ACHN (cell line): ENCODE data around the gene CST7.

Source experiments
- DNase-seq: peaks from one replicate; pipeline ENCODE4 v3.0.0-alpha.2; 2015
- in situ Hi-C: cut with HindIII; loops from 2 replicates; pipeline ENCODE4 v1.10.0; 2017; ENCODE audit warnings: low sequenced_read_pairs, low pct_ligation_motif_present, low pct_unique_long_range_greater_than_20kb

Gene CST7

GRCh38 chr20:24977336-24977735, 28.3 kb downstream of the CST7 start:
- in situ Hi-C loops, result no loop called here
- no peak for DNase-seq

GRCh38 chr20:24977797-24978196, 28.7 kb downstream of the CST7 start:
- in situ Hi-C loops, result no loop called here
- no peak for DNase-seq

- no peak for DNase-seq
- in situ Hi-C loops, result no loop called here
These were observed 29.4 kb downstream of the CST7 start for GRCh38 chr20:24978513-24978912.

- no peak for DNase-seq
- in situ Hi-C loops, result no loop called here
These were observed 30.2 kb downstream of the CST7 start for GRCh38 chr20:24979036-24979960.

GRCh38 chr20:24980291-24981053, 31.4 kb downstream of the CST7 start:
- DNase-seq, result no peak

GRCh38 chr20:24981282-24981681, 32.2 kb downstream of the CST7 start:
- in situ Hi-C loops, result no loop called here
- no peak for DNase-seq

More at GRCh38 chr20:24980291-24981053, 31.4 kb downstream of the CST7 start:
- in situ Hi-C loops, result no loop called here

- in situ Hi-C loops, result no loop called here
- no peak for DNase-seq
These were observed 32.7 kb downstream of the CST7 start for GRCh38 chr20:24981790-24982189.

- no peak for DNase-seq
- in situ Hi-C loops, result no loop called here
These were observed 34.8 kb downstream of the CST7 start for GRCh38 chr20:24983896-24984295.

DNA sequence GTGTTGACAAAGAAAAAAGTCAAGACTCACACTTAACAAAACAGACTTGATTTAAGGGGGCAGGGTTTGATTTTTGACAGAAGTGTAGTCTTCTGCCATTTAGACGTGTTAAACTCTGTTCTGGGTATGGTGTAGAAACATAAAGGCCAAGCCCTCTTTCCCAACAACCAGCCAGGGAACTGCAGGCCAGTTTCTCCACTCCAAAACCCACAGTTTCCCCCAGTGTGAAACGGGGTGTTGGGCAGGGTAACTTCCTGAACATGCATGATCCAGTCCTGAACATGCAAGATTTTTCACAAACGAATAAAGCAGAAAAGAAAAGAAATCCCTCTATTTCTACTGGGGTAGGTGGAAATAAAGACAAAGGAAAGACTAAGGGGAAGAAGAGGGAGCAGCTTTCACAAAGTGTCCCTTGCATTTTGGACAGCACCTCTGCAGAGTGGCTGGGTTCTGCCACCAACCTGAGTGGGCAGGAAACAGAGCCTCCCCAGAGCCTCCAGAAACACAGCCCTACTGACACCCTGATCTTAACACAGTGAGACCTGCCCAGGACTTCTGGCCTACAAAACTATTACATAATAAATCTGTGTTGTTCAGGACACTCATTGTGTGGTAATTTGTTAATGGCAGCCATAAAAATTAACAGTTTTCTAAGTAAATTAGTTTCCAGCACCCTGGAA, 36.0 kb downstream of the CST7 start:
- in situ Hi-C loops, result no loop called here

DNA sequence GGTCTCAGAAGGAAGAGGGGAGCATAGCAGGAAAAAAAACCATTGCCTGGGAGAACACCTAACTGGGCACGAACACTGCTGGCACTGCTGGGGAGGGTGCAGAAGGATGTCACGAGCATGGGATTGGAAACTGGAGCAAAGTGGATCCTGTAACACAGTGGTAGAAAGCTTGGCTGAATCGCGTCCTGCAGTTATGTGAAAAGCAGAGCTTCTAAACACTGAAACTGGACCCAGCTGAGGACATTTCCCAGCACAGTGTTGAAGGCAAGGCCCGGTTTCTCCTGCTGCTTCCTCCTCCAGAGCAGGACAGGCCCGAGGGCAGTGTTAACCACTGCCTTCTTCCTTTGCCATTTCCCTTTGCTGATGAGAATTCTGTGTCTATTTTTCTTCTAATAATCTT, 36.7 kb downstream of the CST7 start:
- in situ Hi-C loops, result no loop called here
- DNase-seq, result no peak

More for the DNA sequence above, 36.0 kb downstream of the CST7 start:
- DNase-seq, result no peak

- no peak for DNase-seq
- in situ Hi-C loops, result no loop called here
These were observed 37.5 kb downstream of the CST7 start for GRCh38 chr20:24986436-24987015.

DNA sequence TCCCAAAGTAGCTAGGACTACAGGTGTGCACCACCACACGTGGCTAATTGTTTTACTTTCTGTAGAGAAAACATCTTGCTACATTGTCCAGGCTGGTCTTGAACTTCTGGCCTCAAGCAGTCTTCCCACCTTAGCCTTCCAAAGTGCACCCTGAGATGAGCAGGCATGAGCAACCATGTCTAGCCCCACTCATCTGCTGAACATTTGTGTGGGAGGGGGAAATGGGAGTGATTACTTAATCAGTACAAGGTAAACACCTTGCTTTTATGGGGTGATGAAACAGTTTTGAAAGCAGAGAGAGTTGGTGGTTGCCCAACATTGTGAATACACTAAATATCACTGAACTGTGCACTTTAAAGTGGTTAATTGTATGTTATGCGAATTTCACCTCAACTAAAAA, 38.2 kb downstream of the CST7 start:
- no peak for DNase-seq
- in situ Hi-C loops, result no loop called here

DNA sequence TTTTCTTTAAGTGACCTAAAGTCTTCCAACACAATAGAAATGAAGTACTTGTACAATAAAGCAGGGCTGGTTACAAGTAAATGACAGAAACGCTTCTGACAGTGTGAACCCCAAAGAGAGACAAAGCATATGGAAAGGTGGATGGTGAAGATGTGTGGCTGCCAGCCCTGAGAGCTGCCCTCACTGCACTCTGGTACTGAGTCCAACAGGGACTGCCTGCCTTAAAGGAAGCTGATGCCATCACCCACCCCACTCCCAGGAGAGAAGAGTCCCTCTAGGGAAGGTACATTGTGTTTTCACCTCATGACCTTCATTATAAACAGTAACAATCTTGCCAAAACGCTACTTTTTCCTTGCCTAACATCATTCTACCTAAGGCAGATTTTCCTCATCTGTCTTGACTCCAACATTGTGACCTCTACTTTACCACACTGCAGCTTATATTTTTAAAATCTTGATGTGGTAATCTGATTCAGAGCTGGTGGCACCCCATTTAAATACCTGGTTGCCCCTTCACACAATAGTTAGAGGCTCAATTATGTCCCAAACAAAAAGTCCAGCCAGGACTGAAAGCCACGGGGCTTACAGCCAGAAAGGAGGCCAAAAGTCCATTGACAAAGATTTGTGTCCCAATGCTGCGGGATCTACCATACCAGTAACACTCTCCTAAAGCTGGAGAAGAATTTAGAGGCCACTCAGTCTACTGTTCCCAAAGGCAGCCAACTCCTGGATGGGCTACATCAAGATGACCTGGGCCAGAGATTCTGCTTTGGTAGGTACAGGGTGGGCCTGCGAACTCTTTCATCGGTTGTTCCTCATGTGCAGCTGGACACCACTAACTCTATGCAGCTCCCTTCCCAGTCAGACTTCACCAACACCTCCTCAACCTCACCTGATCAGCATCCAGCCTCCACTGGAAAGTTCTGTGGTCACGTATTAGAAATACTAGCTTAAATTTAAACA, 39.1 kb downstream of the CST7 start:
- DNase-seq, result no peak
- in situ Hi-C loops, result no loop called here

DNA sequence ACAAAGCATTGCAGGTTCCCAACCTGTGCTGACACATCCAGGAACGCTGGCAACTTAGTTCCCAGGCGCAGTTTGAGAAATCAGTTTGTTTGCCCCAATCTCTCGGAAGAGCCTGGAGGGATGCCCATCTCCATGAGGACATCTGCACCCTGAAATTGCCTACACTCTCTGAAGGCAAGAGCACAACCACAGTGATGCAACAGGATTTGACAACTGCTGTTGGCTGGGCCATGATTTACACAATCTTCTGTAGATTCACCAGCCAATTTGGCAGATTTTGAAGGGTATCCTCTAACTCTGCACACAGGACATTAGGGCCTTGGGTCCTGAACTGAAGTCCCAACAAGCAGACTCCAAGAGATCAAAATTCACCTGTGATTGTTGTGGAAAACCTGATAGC, 40.1 kb downstream of the CST7 start:
- no peak for DNase-seq
- in situ Hi-C loops, result no loop called here

DNA sequence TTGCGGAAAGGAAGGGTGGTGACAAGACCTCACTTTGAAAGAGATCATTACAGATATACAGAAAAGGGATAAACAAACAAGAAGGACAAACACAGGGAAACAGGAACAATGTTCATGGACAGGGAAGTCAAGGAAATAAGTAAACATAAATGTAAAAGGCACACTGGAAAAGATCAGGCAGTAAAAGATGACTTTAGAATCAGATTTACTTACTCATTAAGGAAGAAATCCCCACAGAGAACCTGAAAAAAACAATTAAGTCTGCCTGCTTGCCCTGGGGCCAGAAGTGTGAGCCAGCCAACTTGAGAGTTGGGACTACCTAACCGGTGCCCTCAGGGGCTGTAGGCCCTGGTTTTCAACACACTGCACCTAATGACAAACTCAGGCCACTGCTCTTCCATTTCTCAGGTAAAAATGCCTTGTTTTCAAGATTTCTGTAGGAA, 41.8 kb downstream of the CST7 start:
- DNase-seq, result no peak
- in situ Hi-C loops, result no loop called here

DNA sequence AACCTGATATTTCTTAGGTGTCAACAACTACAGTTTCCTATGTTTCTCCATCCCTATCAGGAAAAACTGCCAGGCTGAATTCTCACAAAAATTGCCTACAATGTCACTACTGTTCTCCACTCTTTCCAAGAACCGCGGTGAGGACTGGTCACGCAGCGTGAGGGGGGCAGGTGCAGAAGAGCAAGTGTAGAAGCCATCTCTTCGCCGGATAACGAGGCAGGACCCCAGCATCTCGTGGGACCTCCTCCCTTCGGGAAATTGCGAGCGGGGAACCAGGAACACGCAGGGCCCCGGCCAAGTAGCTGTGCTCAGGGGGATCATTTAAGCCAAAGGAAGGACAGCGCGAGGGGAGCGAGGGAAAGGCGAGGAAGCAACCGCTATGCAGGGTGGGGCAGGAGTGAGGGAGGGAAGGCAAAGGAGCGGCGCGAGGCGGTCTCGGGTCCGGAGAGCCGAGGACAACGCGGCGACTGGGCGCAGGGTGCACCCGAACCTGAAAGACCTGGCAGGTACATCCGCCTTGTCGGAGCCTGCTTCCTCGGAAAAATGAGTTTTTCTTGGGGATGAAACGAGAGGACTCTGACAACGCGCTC, 42.9 kb downstream of the CST7 start:
- no peak for DNase-seq
- in situ Hi-C loops, result no loop called here

GRCh38 chr20:24992487-24993205, 43.6 kb downstream of the CST7 start, which contains the start of gene APMAP:
TSS of gene APMAP (minus strand) at chr20:24992751. CDS start at chr20:24992688, 63 bp downstream.
- in situ Hi-C loops, result no loop called here
- peak; percentile 89 for DNase-seq
